GM19328 (cell line): ENCODE results near the gene PPL.
"Not testable (repeated sequence)": the region's sequence is repeated elsewhere in the genome, so short reads cannot be mapped to it uniquely, and the experiment has no call there.

Source experiments
- ATAC-seq: cut with Tn5 transposase; IDR thresholded peaks from one replicate; pipeline ENCODE4 v1.9.1; 2021; ENCODE audit warnings: mild to moderate bottlenecking, moderate library complexity; ENCODE audit not compliant: unreplicated experiment

Gene PPL, protein sequence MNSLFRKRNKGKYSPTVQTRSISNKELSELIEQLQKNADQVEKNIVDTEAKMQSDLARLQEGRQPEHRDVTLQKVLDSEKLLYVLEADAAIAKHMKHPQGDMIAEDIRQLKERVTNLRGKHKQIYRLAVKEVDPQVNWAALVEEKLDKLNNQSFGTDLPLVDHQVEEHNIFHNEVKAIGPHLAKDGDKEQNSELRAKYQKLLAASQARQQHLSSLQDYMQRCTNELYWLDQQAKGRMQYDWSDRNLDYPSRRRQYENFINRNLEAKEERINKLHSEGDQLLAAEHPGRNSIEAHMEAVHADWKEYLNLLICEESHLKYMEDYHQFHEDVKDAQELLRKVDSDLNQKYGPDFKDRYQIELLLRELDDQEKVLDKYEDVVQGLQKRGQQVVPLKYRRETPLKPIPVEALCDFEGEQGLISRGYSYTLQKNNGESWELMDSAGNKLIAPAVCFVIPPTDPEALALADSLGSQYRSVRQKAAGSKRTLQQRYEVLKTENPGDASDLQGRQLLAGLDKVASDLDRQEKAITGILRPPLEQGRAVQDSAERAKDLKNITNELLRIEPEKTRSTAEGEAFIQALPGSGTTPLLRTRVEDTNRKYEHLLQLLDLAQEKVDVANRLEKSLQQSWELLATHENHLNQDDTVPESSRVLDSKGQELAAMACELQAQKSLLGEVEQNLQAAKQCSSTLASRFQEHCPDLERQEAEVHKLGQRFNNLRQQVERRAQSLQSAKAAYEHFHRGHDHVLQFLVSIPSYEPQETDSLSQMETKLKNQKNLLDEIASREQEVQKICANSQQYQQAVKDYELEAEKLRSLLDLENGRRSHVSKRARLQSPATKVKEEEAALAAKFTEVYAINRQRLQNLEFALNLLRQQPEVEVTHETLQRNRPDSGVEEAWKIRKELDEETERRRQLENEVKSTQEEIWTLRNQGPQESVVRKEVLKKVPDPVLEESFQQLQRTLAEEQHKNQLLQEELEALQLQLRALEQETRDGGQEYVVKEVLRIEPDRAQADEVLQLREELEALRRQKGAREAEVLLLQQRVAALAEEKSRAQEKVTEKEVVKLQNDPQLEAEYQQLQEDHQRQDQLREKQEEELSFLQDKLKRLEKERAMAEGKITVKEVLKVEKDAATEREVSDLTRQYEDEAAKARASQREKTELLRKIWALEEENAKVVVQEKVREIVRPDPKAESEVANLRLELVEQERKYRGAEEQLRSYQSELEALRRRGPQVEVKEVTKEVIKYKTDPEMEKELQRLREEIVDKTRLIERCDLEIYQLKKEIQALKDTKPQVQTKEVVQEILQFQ (N-terminal part only)

GRCh38 chr16:4936991-4937781 is at the start of gene PPL:
Gene PPL, minus strand, starts transcription at chr16:4937148. Its CDS starts 103 bp downstream, at chr16:4937045.
- ATAC-seq = no peak

GRCh38 chr16:4984174-4984990 is 47.4 kb upstream of the PPL start:
- ATAC-seq = no peak

DNA sequence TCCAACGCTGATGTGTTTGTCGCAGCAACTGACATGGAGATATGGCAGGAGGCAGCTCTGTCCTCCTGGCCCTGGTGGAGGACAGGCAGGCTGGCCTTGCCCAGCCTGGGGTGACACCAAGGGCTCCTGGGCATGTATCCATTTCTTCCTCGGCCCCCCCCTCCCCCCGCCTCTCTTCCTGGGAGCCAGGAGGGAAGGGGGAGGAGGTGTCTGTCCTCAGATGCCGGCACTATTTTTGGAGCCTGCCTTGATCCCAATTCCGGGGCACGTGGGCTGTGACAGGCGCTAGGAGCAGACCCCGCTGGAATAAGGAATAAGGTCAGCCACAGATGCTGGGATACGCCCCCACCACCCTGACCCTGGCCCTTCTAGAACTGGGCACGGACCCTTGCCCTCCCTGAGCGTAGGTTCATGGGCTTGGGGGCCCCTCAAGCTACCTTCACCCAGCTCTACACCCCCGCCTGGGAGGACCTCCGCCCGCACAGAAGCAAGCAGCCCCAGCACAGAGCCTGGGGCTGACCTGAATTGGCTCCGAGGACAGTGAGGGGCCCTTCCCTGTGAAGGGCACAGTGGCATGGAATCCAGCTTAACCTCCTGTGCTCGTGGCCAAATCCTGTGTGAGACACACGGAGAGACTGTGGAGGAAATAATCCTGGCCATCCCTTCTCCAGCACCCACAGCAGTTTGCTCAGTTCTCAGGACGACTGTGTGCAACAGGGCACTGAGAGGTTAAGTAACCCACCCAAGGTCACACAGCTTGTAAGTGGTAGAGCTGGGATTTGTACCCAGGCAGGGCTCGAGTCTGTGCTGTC is 45.3 kb upstream of the PPL start:
- ATAC-seq = no peak

DNA sequence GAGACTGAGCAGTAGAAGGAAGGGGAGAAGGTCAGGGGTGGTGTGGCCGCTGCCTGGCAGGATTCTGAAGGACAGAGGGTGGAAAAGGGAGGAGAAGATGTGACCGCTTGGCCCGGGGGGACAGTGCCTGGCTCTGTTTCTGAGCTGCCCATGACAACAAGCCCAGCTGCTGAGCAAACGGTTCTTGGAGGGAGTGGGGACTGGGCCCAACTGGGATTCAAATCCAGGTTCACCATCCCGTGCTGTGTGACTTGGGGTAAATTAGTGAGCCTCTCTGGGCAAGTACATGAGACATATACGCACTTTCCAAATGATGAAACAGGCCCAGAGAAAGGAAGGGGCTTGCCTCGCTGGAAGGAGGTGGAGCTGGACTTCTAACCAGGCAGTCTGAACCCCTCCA is 44.5 kb upstream of the PPL start:
- ATAC-seq = no peak

GRCh38 chr16:4980691-4981090 is 43.7 kb upstream of the PPL start:
- no peak for ATAC-seq

DNA sequence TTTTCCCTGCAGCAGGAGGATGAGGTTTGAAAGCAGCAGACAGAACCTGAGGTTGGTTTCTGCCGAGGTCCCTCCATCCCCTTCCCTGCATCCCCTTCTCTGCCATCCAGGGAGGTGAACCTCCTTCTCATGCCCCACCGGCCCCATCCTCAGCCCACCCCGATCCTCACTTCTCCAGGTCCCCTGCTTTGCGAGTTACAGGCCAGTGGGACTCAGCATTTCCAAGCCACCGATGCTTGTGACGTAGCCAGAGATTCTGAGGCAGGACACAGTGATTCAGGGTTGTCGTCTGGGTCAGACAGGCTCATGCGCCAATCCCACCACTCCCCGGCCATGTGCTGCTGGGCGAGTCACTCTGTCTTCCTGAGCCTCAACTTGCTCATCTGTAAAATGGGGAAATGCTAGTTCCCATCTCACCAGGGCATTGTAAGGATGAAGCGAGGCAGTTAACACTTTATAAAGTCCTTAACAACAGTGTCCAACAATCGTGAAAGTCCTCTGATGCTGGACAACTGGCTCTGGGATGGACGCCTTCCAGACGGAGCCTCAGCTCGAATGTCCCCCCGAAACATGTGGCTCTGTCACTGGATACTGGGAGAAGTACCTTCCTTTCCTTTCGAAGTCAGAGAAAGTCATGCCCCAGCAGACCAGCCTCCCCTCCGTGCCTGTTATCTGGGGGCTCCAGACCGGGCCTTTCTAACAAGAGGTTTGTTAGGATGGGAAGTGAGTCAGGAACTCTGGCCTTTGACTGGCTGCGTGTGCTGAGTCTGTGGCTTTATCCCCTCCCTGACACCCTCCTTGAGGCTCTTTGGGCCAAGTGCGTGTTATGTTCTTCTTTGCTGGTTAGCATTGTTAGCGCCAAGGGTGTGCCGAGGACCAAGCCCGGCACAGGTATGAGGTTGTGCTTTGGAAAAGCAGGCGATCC is 43.0 kb upstream of the PPL start:
- ATAC-seq = no peak

DNA sequence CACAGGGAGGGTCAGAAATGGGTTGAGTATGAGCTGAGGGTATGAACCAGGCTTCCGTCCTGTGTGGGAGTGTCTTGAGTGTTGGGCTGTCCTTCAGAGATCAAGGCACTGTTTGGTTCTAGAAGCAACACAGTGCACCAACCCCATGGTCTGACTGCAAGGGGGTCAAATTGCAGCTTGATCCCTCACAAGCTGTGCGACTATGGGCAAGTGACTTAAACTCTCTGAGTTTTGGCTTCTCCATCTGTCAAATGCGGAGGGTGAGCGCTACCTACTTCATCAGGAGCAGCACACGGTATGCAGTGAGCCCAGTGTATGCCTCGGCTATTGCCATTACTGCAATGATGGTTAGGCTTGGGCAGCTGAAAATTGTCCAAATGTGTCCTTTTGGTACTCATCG is 42.2 kb upstream of the PPL start:
- ATAC-seq = no peak

DNA sequence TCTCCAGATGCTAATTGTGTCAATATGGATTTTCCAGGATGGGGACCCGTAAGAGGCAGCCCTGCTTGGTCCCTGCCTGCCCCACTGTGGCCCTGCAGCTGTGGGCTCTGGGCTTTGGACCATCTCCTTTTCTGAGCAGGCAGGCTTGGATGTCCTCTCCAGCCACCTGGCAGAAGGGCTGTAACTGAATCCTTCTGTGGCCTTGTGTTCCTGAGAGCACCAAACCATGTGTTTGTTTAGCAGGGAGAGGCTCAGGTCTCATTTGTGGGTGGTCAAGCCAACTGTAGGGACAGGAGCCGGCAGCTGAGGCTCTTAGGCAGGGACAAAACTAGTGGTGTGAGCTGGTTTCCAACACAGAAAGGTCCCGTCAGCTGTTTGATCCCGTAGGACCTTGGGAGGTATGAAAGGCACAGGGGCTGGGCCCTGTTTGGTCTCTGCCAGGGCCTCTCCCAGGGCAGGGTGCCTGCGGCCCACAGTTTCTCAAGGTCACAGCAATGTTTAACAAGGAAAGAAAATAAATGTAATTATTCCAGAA is 39.7 kb upstream of the PPL start:
- ATAC-seq = no peak

DNA sequence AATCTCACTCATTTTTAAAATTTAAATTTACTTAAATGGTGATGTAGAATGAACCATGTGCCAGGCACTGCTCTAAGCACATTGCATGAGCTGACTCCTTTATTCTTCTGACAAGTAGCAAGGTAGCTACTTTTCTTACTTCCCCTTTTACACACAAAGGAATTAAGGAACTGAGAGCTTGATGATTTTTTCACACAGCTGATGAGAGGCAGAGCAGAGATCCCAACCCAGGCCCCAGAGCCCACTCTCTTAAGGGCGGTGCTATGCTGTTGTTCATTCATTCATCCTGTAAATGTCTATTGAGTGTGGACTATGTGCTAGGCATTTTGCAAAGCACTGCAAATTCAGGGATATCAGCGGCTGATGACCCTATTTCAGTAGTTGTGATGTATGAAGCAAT is 39.1 kb upstream of the PPL start:
- ATAC-seq = peak; percentile 75

GRCh38 chr16:4972938-4973587 is 36.1 kb upstream of the PPL start:
- no peak for ATAC-seq

DNA sequence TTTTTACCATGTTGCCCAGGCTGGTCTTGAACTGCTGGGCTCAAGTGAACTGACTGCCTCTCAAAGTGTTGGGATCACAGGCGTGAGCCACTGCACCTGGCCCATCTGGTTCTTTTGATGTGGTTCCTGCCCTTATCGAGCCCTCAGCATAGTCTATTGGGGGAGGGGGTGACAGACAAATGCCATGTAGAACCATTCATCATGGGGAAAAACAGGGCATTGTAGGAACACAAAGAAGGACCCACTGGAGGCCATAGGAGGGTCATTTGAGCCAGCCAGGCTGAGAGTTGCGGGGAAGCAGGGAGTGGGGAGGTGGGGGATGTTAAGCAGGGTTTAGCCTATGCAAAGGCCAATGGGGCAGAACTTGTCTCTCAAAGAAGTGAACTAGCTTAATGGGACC is 33.1 kb upstream of the PPL start:
- ATAC-seq = no peak

DNA sequence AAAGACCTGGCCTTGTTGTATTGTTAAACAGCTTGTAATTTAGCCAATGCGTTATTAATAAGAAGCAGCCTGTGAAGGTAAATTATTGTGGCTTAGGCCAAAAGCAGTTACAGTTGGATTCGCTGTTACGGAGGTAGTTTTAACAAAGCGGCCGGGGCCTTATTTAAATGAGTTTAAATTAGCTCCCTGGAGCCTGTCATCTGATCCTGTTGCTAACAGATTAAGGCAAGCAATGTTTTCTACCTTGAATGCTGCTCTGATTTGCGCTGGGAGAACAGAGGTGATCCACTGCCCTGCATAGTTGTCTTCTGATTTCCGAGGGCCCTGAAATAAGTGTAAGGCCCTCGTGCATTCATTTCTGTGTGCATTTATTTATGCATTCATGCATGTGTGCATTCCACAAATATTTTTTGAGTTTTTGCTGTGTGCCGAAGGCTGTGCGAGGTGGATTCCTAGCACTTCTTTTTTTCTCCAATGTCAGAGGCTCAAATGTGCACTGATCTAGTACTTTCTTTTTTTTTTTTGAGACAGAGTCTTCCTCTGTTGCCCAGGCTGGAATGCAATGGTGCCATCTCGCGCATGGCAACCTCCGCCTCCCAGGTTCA is 32.0 kb upstream of the PPL start:
- no peak for ATAC-seq

DNA sequence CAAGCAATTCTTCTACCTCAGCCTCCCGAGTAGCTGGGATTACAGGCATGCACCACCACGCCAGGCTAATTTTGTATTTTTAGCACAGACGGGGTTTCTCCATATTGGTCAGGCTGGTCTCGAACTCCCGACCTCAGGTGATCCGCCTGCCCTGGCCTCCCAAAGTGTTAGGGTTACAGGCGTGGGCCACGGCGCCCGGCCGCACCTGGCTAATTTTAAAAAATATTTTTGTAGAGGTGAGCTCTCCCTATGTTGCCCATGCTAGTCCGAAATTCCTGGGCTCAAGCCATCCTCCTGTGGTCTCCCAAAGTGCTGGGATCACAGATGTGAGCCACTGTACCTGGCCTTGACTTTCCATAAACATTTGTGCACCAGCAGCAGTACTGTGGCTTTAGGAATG is 31.3 kb upstream of the PPL start:
- not testable (repeated sequence) for ATAC-seq

- ATAC-seq = no peak
Measured at GRCh38 chr16:4966736-4967453, 29.9 kb upstream of the PPL start.

DNA sequence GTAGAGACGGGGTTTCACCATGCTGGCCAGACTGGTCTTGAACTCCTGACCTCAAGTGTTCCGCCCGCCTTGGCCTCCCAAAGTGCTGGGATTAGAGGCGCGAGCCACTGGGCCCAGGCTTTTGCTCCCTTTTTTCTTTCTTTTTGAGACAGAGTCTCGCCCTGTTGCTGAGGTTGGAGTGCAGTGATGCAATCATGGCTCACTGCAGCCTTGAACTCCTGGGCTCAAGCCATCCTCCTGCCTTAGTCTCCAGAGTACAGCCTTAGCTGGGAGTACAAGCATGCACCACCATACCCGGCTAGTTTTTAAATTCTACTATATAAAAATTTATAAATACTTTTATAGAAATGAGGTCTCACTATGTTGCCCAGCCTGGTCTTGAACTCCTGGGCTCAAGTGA is 26.6 kb upstream of the PPL start:
- not testable (repeated sequence) for ATAC-seq

- ATAC-seq = no peak
Measured at GRCh38 chr16:4962716-4963115, 25.8 kb upstream of the PPL start.
